GM12878 (cell line): Measurements from ENCODE around the gene LIX1L. TPM values are rescaled to one million over a fixed set of nuclear protein-coding genes. Genes with fewer than 3 reads are reported as not detected.

Source experiments
- ATAC-seq: fragments of 200-7000 bp; cut with Tn5 transposase; 3 replicates; pipeline ENCODE4 v1.9.1; 2020; ENCODE audit warnings: mild to moderate bottlenecking, moderate library complexity
- BruUV-seq: library from RNA; stranded (reverse); fragments of 400-500 nt; replicated peaks from 2 replicates; lab custom pipeline; 2021; lab: Mats Ljungman, UMichigan
- CTCF ChIA-PET: fragments of 300-600 bp; sonication (Branson Sonifier 250); formaldehyde crosslinking; extraction: SDS; loops from one replicate; lab custom pipeline; 2021; ENCODE audit warnings: inconsistent platforms; lab: Yijun Ruan, JAX
- POLR2A ChIA-PET: fragments of 350-600 bp; formaldehyde crosslinking; extraction: SDS; loops from one replicate; lab custom pipeline; 2021; ENCODE audit warnings: inconsistent platforms; lab: Charles Lee
- RAD21 ChIA-PET: fragments of 300-600 bp; sonication (Branson Sonifier 250); formaldehyde crosslinking; loops from one replicate; lab custom pipeline; 2023; ENCODE audit warnings: antibody characterized with exemption; ENCODE audit not compliant: unreplicated experiment; lab: Charles Lee
- SMC1A ChIA-PET: fragments of 300-600 bp; sonication (Branson Sonifier 250); formaldehyde crosslinking; loops from one replicate; lab custom pipeline; 2023; ENCODE audit not compliant: unreplicated experiment, uncharacterized antibody; lab: Charles Lee
- DNase-seq: peaks from one replicate; pipeline ENCODE4 v3.0.0-alpha.2; 2011; ENCODE audit warnings: low read depth, low spot score
- FAIRE-seq: peaks from 3 replicates; lab custom pipeline; 2011; peaks lifted over from hg19 to GRCh38; lab: Jason Lieb, UNC
- H2AFZ ChIP-seq: 2 replicates; pipeline ENCODE4 v1.6.0; 2011; ENCODE audit warnings: low read depth, low read length, control low read depth; ENCODE audit not compliant: control insufficient read depth
- H3K27ac ChIP-seq: 2 replicates; pipeline ENCODE4 v1.5.1; 2011; ENCODE audit warnings: control low read depth; ENCODE audit not compliant: control insufficient read depth, insufficient read depth
- H3K27me3 ChIP-seq, 2 experiments: replicated peaks in 1 of 2; 2 replicates each; pipeline versions ENCODE4 v1.6.0 to v1.6.1; 2011; ENCODE audit warnings: low read length in 1 of 2; ENCODE audit not compliant: control insufficient read depth in 2 of 2, insufficient read depth in 2 of 2
- H3K36me3 ChIP-seq, 2 experiments: 2 replicates each; pipeline ENCODE4 v1.5.1; 2011; ENCODE audit warnings: low read length in 1 of 2; ENCODE audit not compliant: control insufficient read depth in 2 of 2, insufficient read depth in 2 of 2
- H3K4me1 ChIP-seq: 2 replicates; pipeline ENCODE4 v1.6.1; 2011; ENCODE audit warnings: mild to moderate bottlenecking, low read length, moderate library complexity, mixed read lengths; ENCODE audit not compliant: control insufficient read depth, insufficient read depth
- H3K4me2 ChIP-seq: 2 replicates; pipeline ENCODE4 v1.6.0; 2011; ENCODE audit warnings: control low read depth; ENCODE audit not compliant: control insufficient read depth, insufficient read depth
- H3K4me3 ChIP-seq: fragments of 200-600 bp; sonication (generic); 2 replicates; pipeline ENCODE4 v1.5.1; 2016
- H3K79me2 ChIP-seq: 2 replicates; pipeline ENCODE4 v1.6.0; 2011; ENCODE audit warnings: low read length; ENCODE audit not compliant: control insufficient read depth, insufficient read depth
- H3K9ac ChIP-seq: 2 replicates; pipeline ENCODE4 v1.8.0; 2011; ENCODE audit warnings: low read length, control low read depth, mixed read lengths; ENCODE audit not compliant: control insufficient read depth, insufficient read depth
- H3K9me3 ChIP-seq: replicated peaks from 3 replicates; pipeline ENCODE4 v1.5.1; 2011; ENCODE audit warnings: mild to moderate bottlenecking, low read length; ENCODE audit not compliant: control insufficient read depth, insufficient read depth
- H4K20me1 ChIP-seq: 2 replicates; pipeline ENCODE4 v1.6.0; 2011; ENCODE audit not compliant: control insufficient read depth, insufficient read depth
- CEBPB ChIP-seq, 2 experiments: fragments of 150-350 bp in 1 of 2; IDR thresholded peaks; 2 replicates each; pipeline ENCODE4 v1.6.1; 2012 to 2014; ENCODE audit warnings: low read depth in 2 of 2, low read length in 2 of 2, borderline replicate concordance in 1 of 2, inconsistent platforms in 1 of 2
- CHD4 ChIP-seq: fragments of 200-600 bp; sonication (generic); IDR thresholded peaks from 2 replicates; pipeline ENCODE4 v1.6.1; 2016; ENCODE audit warnings: mild to moderate bottlenecking
- EGR1 ChIP-seq, 2 experiments: IDR thresholded peaks; 1 replicate in 1 of 2; 2 replicates in 1 of 2; pipeline ENCODE4 v1.6.1; 2011 to 2012; ENCODE audit warnings: low read depth in 2 of 2, low read length in 2 of 2, borderline replicate concordance in 1 of 2, mild to moderate bottlenecking in 1 of 2, moderate library complexity in 1 of 2
- ESRRA ChIP-seq: IDR thresholded peaks from 2 replicates; pipeline ENCODE4 v1.6.1; 2012; ENCODE audit warnings: mild to moderate bottlenecking, low read length, improper control_type of control experiment
- ETV6 ChIP-seq, 2 experiments: fragments of 450-650 bp in 1 of 2; IDR thresholded peaks in 1 of 2; conservative IDR thresholded peaks in 1 of 2; 2 replicates each; pipeline ENCODE4 v1.6.1; 2014; ENCODE audit warnings: antibody characterized with exemption in 1 of 2, borderline replicate concordance in 1 of 2, low read depth in 1 of 2, mild to moderate bottlenecking in 1 of 2, moderate library complexity in 1 of 2
- FOXK2 ChIP-seq: fragments of 450-650 bp; IDR thresholded peaks from 2 replicates; pipeline ENCODE4 v1.6.1; 2017; ENCODE audit warnings: mild to moderate bottlenecking, moderate library complexity
- FOXM1 ChIP-seq: IDR thresholded peaks from 2 replicates; pipeline ENCODE4 v1.6.1; 2012; ENCODE audit warnings: low read depth, mild to moderate bottlenecking, inconsistent platforms, low read length, moderate library complexity
- GABPA ChIP-seq: IDR thresholded peaks from 2 replicates; pipeline ENCODE4 v1.6.1; 2014; ENCODE audit warnings: antibody characterized with exemption, low read depth, mild to moderate bottlenecking, inconsistent platforms
- MXI1 ChIP-seq: fragments of 150-350 bp; IDR thresholded peaks from 2 replicates; pipeline ENCODE4 v1.6.1; 2011; ENCODE audit warnings: low read depth, mild to moderate bottlenecking, inconsistent platforms, low read length, improper control_type of control experiment
- NBN ChIP-seq: fragments of 450-650 bp; IDR thresholded peaks from 2 replicates; pipeline ENCODE4 v1.6.1; 2016
- NFXL1 ChIP-seq: fragments of 450-650 bp; IDR thresholded peaks from 2 replicates; pipeline ENCODE4 v1.6.1; 2017; ENCODE audit warnings: antibody characterized with exemption, mild to moderate bottlenecking, borderline replicate concordance
- PBX3 ChIP-seq: IDR thresholded peaks from 2 replicates; pipeline ENCODE4 v1.6.1; 2011; ENCODE audit warnings: mild to moderate bottlenecking, low read depth, low read length, moderate library complexity; ENCODE audit not compliant: insufficient replicate concordance
- PKNOX1 ChIP-seq: fragments of 450-650 bp; IDR thresholded peaks from 2 replicates; pipeline ENCODE4 v1.6.1; 2016; ENCODE audit warnings: mild to moderate bottlenecking
- POLR2A ChIP-seq: IDR thresholded peaks from 2 replicates; pipeline ENCODE4 v1.6.1; 2011; ENCODE audit warnings: low read depth, mild to moderate bottlenecking, low read length
- POLR2AphosphoS5 ChIP-seq: IDR thresholded peaks from 2 replicates; pipeline ENCODE4 v1.6.1; 2011; ENCODE audit warnings: mild to moderate bottlenecking, low read length, inconsistent platforms
- RB1 ChIP-seq: fragments of 450-650 bp; formaldehyde crosslinking; IDR thresholded peaks from 2 replicates; pipeline ENCODE4 v1.6.1; 2017; ENCODE audit warnings: mild to moderate bottlenecking, borderline replicate concordance
- SKIL ChIP-seq: fragments of 450-650 bp; IDR thresholded peaks from 2 replicates; pipeline ENCODE4 v1.6.1; 2017; ENCODE audit warnings: mild to moderate bottlenecking, low read depth, inconsistent platforms; ENCODE audit not compliant: poor library complexity, severe bottlenecking
- SMAD5 ChIP-seq: IDR thresholded peaks from 2 replicates; pipeline ENCODE4 v1.6.1; 2016; ENCODE audit warnings: antibody characterized with exemption, low read depth
- ZBED1 ChIP-seq: IDR thresholded peaks from 2 replicates; pipeline ENCODE4 v1.6.1; 2016; ENCODE audit warnings: borderline replicate concordance
- ZZZ3 ChIP-seq: IDR thresholded peaks from 2 replicates; pipeline ENCODE4 v1.6.1; 2011; ENCODE audit warnings: low read depth; ENCODE audit not compliant: control insufficient read depth, insufficient read length
- WGBS: methylation state at CpG from one replicate; pipeline ENCODE4 v1.1.6; 2016; ENCODE audit warnings: low lambda C conversion rate; ENCODE audit not compliant: insufficient replicate concordance, insufficient coverage; ENCODE audit errors: missing lambda C conversion rate; 5-methylcytosine and 5-hydroxymethylcytosine counted together
- in situ Hi-C: fragments of 300-500 bp; cut with MboI; formaldehyde crosslinking; loops from 9 replicates; pipeline ENCODE4 v1.14.3; 2018; ENCODE audit warnings: mixed read lengths
- intact Hi-C: fragments of 100-400 bp; cut with micrococcal nuclease; formaldehyde crosslinking; loops from one replicate; pipeline ENCODE4 v1.14.2; 2022; ENCODE audit not compliant: unreplicated experiment
- polyA plus RNA-seq, 11 experiments: library from polyadenylated mRNA; depleted of rRNA in 4 of 11; unstranded in 6 of 11; stranded (reverse) in 5 of 11; fragments of >200 nt; fragmentation: Nextera tagmentation in 4 of 11; fragmentation: Illumina TruSeq in 1 of 11; extraction: Ambion mirVana in 4 of 11; extraction: Trizol in 1 of 11; gene quantifications; 1 replicate in 1 of 11; 2 replicates in 10 of 11; pipeline versions ENCODE4 v1.2.1 to v1.2.3, GENCODE V29; 2011 to 2016; ENCODE audit warnings: inconsistent platforms in 2 of 11, missing spikeins in 2 of 11, low read depth in 1 of 11
- total RNA-seq, 4 experiments: library from RNA; depleted of rRNA in 3 of 4; stranded (reverse); fragments of >200 nt in 3 of 4; fragmentation: Illumina TruSeq in 1 of 4; extraction: Trizol in 1 of 4; gene quantifications; 2 replicates each; pipeline versions ENCODE4 v1.2.1 to v1.2.3, GENCODE V29; 2013 to 2021

LIX1L gene
- total and polyA plus RNA-seq, 10 of the 15 experiments (the other 5 are each of a cell fraction or from before 2014, with no cell fraction given), result 5.5 to 48.2 (median 15.3) TPM

GRCh38 chr1:145992502-145992936, 34.7 kb upstream of the LIX1L start:
- ChIA-PET CTCF (interaction anchor here (1.0 to 12.2 kb wide), 4 partner anchors 12 to 18 kb away, joined by 3 to 196 read pairs (median 4); no protein-coding TSS in a partner anchor), SMC1A (interaction anchor here (1.2 to 12.5 kb wide), 3 partner anchors 12 to 133 kb away, joined by 3 to 244 read pairs (median 7); partner anchors contain the start of gene PIAS3), POLR2A (interaction anchor here (0.7 to 7.2 kb wide), 4 partner anchors 8 to 28 kb away, joined by 4 to 61 read pairs (median 5); partner anchors contain the start of genes ANKRD34A and POLR3GL), RAD21 (interaction anchor here (7.4 kb wide), 1 partner anchor 14 kb away, joined by 100 read pairs; no protein-coding TSS in a partner anchor)
- intact Hi-C loops, result no loop called here
- Histone ChIP-seq H3K4me1 (peaks cover 10% of the 10 kb centered on the region), H3K4me3 (no peak overlapping the region), H3K36me3 (peaks cover 0 to 3% of the 10 kb centered on the region in 2 experiments; a peak in 2 of 4 replicates), H3K79me2 (peaks cover 15% of the 10 kb centered on the region), H3K4me2 (no peak overlapping the region), H2AFZ (no peak overlapping the region), H3K9me3 (no peaks in the 10 kb centered on the region), H3K27me3 (no peaks in the 10 kb centered on the region), H3K9ac (no peak overlapping the region), H3K27ac (no peak overlapping the region), H4K20me1 (no peaks in the 10 kb centered on the region)
- FAIRE-seq, result no peak
- ATAC-seq, result peak; percentile 6; the same call in 1 of the 3 replicates
- no peak for DNase-seq
- no TSS peak for BruUV-seq
- WGBS, result 100% methylated on average over 1 of the region's 1 CpG
- in situ Hi-C loops, result no loop called here
- TF ChIP-seq CEBPB (IDR thresholded peaks at IDR 0.05; ENCODE audit: borderline replicate concordance in 1 of 2, low read depth in 2 of 2, low read length in 2 of 2) (0 out of 4 replicates have a peak, but pooled peaks of 1 of the 2 experiments have one; percentile 14), FOXM1 (0 out of 2 replicates have a peak, but pooled peaks have one; percentile 24), CHD4 (no peak), PKNOX1 (no peak), GABPA (no peak), MXI1 (no peak), ZBED1 (0 out of 2 replicates have a peak, but pooled peaks have one; percentile 67), POLR2A (peak; percentile 65; the same call in 1 of the 2 replicates), PBX3 (no peak), EGR1 (IDR thresholded peaks at IDR 0.05; ENCODE audit: borderline replicate concordance in 1 of 2, low read depth in 2 of 2, low read length in 2 of 2) (no peak), POLR2AphosphoS5 (peak; percentile 67; the same call in 1 of the 2 replicates), ZZZ3 (no peak), NBN (no peak), RB1 (no peak), ETV6 (conservative IDR thresholded peaks at IDR 0.05 in 1 of 2, IDR thresholded peaks at IDR 0.05 in 1 of 2; ENCODE audit: borderline replicate concordance in 1 of 2, low read depth in 1 of 2) (no peak), SKIL (no peak), ESRRA (no peak), NFXL1 (no peak), SMAD5 (peak; percentile 74; the same call in 1 of the 2 replicates), FOXK2 (no peak)
